NB4 (cell line): ENCODE measurements around the gene IFT20.

Source experiments
- CTCF ChIP-seq: IDR thresholded peaks from one replicate; pipeline ENCODE4 v1.5.1; 2012; ENCODE audit warnings: low read depth, low read length
- MAX ChIP-seq: IDR thresholded peaks from 2 replicates; pipeline ENCODE4 v1.6.1; 2011; ENCODE audit warnings: low read depth, low read length
- MYC ChIP-seq: IDR thresholded peaks from 2 replicates; pipeline ENCODE4 v1.6.1; 2011; ENCODE audit warnings: low read depth, low read length
- POLR2A ChIP-seq: IDR thresholded peaks from 2 replicates; pipeline ENCODE4 v1.6.1; 2011; ENCODE audit warnings: mild to moderate bottlenecking; ENCODE audit not compliant: insufficient read length; ENCODE audit errors: extremely low read depth

GRCh38 chr17:28372945-28373274, 37.6 kb upstream of the IFT20 start:
- TF ChIP-seq MAX (no peak), CTCF (no peak), POLR2A (no peak), MYC (no peak)
